Measurements from ENCODE around the gene DESI1. TPM values are rescaled to one million over a fixed set of nuclear protein-coding genes. Genes with fewer than 3 reads are reported as not detected.
"Not testable (repeated sequence)": the region's sequence is repeated elsewhere in the genome, so short reads cannot be mapped to it uniquely, and the experiment has no call there.

Gene DESI1
- total and polyA plus RNA-seq, 4 experiments from 2014 or later: 9.5 to 28.7 (median 19.9) TPM

- Histone ChIP-seq H3K4me1 (ENCODE audit: insufficient read depth, low read length) (no peaks in the 10 kb centered on the region), H3K4me3 (ENCODE audit: low read length in 2 of 2) (no peak overlapping the region), H3K9me3 (ENCODE audit: control insufficient read depth in 1 of 2, low read length in 2 of 2) (no peaks in the 10 kb centered on the region), H3K27ac (ENCODE audit: low read depth, low read length) (no peak overlapping the region), H3K36me3 (ENCODE audit: insufficient read depth, low read length) (peaks cover 3% of the 10 kb centered on the region), H3K27me3 (ENCODE audit: insufficient read depth, low read length) (no peaks in the 10 kb centered on the region)
- Mint-ChIP-seq H3K4me1 (peaks cover 0 to 1% (median 0%) of the 10 kb centered on the region in 4 donors), H3K9me3 (no peaks in the 10 kb centered on the region), H3K36me3 (peaks cover 0 to 3% of the 10 kb centered on the region in 2 donors), H3K4me3 (no peak overlapping the region), H3K27me3 (no peaks in the 10 kb centered on the region), H3K27ac (no peak overlapping the region)
- ChIA-PET CTCF (ENCODE audit: partially characterized antibody) (no interaction called here), POLR2A (ENCODE audit: partially characterized antibody) (no interaction called here)
- DNase-seq: no peak
- intact Hi-C loops (cut with micrococcal nuclease): loop anchor here (5.0 kb wide), 1 partner anchor 193 kb away; no protein-coding TSS in a partner anchor
These were observed 25.1 kb downstream of the DESI1 start for GRCh38 chr22:41595703-41596102.

- H3K9me3 ChIP-seq (ENCODE audit: control insufficient read depth in 1 of 2, low read length in 2 of 2); H3K4me3 ChIP-seq (ENCODE audit: low read length in 2 of 2); H3K36me3 ChIP-seq (ENCODE audit: insufficient read depth, low read length); DNase-seq; H3K27me3 Mint-ChIP-seq; CTCF ChIA-PET (ENCODE audit: partially characterized antibody); H3K4me1 ChIP-seq (ENCODE audit: insufficient read depth, low read length); H3K9me3 Mint-ChIP-seq; H3K27ac ChIP-seq (ENCODE audit: low read depth, low read length); POLR2A ChIA-PET (ENCODE audit: partially characterized antibody); H3K36me3 Mint-ChIP-seq; H3K27ac Mint-ChIP-seq; H3K27me3 ChIP-seq (ENCODE audit: insufficient read depth, low read length); H3K4me3 Mint-ChIP-seq; intact Hi-C loops (cut with micrococcal nuclease): not testable (repeated sequence)
- H3K4me1 Mint-ChIP-seq: peaks cover 5 to 19% (median 12%) of the 10 kb centered on the region in 4 donors
These were observed 27.4 kb downstream of the DESI1 start for GRCh38 chr22:41593336-41593960.

- DNase-seq: peak; percentile 100
- Mint-ChIP-seq H3K9me3 (no peaks in the 10 kb centered on the region), H3K4me1 (peaks cover 5 to 27% (median 17%) of the 10 kb centered on the region in 4 donors), H3K27me3 (no peaks in the 10 kb centered on the region), H3K27ac (peak within 1 kb of the TSS; percentile 38 to 94 (median 90)), H3K36me3 (peaks cover 0 to 13% of the 10 kb centered on the region in 2 donors), H3K4me3 (peak within 1 kb of the TSS; percentile 92 to 97 (median 94))
- H3K27ac ChIP-seq (ENCODE audit: low read depth, low read length): peak within 1 kb of the TSS; percentile 60
- peak within 1 kb of the TSS; percentile 84 to 89 for H3K4me3 ChIP-seq (ENCODE audit: low read length in 2 of 2)
- H3K9me3 ChIP-seq (ENCODE audit: control insufficient read depth in 1 of 2, low read length in 2 of 2): no peaks in the 10 kb centered on the region
- H3K36me3 ChIP-seq (ENCODE audit: insufficient read depth, low read length): peaks cover under 1% of the 10 kb centered on the region
- ChIA-PET CTCF (ENCODE audit: partially characterized antibody) (interaction anchor here (0.6 to 2.1 kb wide), 8 partner anchors 8 to 351 kb away, joined by 3 to 9 read pairs (median 4); partner anchors contain the start of genes DESI1, TEF and XRCC6), POLR2A (ENCODE audit: partially characterized antibody) (interaction anchor here (0.9 to 4.8 kb wide), 20 partner anchors 9 to 638 kb away, joined by 3 to 74 read pairs (median 8); partner anchors contain the start of genes ACO2, CCDC134, DESI1 and PHF5A)
- intact Hi-C loops (cut with micrococcal nuclease): loop anchor here (1.0 to 10.0 kb wide), 5 partner anchors 32 to 208 kb away; partner anchors contain the start of genes DESI1, PHF5A, POLR3H and TEF
- peaks cover 10% of the 10 kb centered on the region for H3K4me1 ChIP-seq (ENCODE audit: insufficient read depth, low read length)
- no peaks in the 10 kb centered on the region for H3K27me3 ChIP-seq (ENCODE audit: insufficient read depth, low read length)
These were observed 31.2 kb downstream of the DESI1 start, which contains the start of gene PMM1 for GRCh38 chr22:41589391-41590241. Gene PMM1 (minus strand): TSS chr22:41589840. CDS start chr22:41589805, 35 bp downstream.

- peaks cover 16% of the 10 kb centered on the region for H3K36me3 ChIP-seq (ENCODE audit: insufficient read depth, low read length)
- no peak overlapping the region for H3K27ac ChIP-seq (ENCODE audit: low read depth, low read length)
- ChIA-PET CTCF (ENCODE audit: partially characterized antibody) (interaction anchor here (1.1 kb wide), 1 partner anchor 34 kb away, joined by 3 read pairs; no protein-coding TSS in a partner anchor), POLR2A (ENCODE audit: partially characterized antibody) (no interaction called here)
- H3K4me1 ChIP-seq (ENCODE audit: insufficient read depth, low read length): peaks cover 10% of the 10 kb centered on the region
- peaks cover 8 to 32% of the 10 kb centered on the region in 2 donors for H3K36me3 Mint-ChIP-seq
- no peaks in the 10 kb centered on the region for H3K27me3 Mint-ChIP-seq
- intact Hi-C loops (cut with micrococcal nuclease): loop anchor here (10.0 kb wide), 1 partner anchor 143 kb away; the partner anchor contains the start of gene TOB2
- DNase-seq: no peak
- no peaks in the 10 kb centered on the region for H3K9me3 Mint-ChIP-seq
- H3K4me3 ChIP-seq (ENCODE audit: low read length in 2 of 2): no peak overlapping the region
- no peak overlapping the region for H3K27ac Mint-ChIP-seq
- peak overlapping the region in 3 of 8 donors; percentile 1 to 60 (median 43) for H3K4me3 Mint-ChIP-seq
- H3K9me3 ChIP-seq (ENCODE audit: control insufficient read depth in 1 of 2, low read length in 2 of 2): no peaks in the 10 kb centered on the region
- H3K27me3 ChIP-seq (ENCODE audit: insufficient read depth, low read length): no peaks in the 10 kb centered on the region
- H3K4me1 Mint-ChIP-seq: peaks cover 7 to 30% (median 18%) of the 10 kb centered on the region in 4 donors
These were observed 33.5 kb downstream of the DESI1 start for GRCh38 chr22:41587347-41587723.

GRCh38 chr22:41585898-41586297, 34.9 kb downstream of the DESI1 start:
- intact Hi-C loops (cut with micrococcal nuclease): loop anchor here (10.0 kb wide), 1 partner anchor 141 kb away; the partner anchor contains the start of gene TOB2
- Histone ChIP-seq H3K4me3 (ENCODE audit: low read length in 2 of 2) (no peak overlapping the region), H3K27me3 (ENCODE audit: insufficient read depth, low read length) (no peaks in the 10 kb centered on the region), H3K27ac (ENCODE audit: low read depth, low read length) (no peak overlapping the region), H3K4me1 (ENCODE audit: insufficient read depth, low read length) (peaks cover 10% of the 10 kb centered on the region), H3K9me3 (ENCODE audit: control insufficient read depth in 1 of 2, low read length in 2 of 2) (no peaks in the 10 kb centered on the region), H3K36me3 (ENCODE audit: insufficient read depth, low read length) (peaks cover 19% of the 10 kb centered on the region)
- no peak for DNase-seq
- Mint-ChIP-seq H3K4me1 (peaks cover 7 to 31% (median 18%) of the 10 kb centered on the region in 4 donors), H3K9me3 (no peaks in the 10 kb centered on the region), H3K36me3 (peaks cover 9 to 35% of the 10 kb centered on the region in 2 donors), H3K4me3 (no peak overlapping the region), H3K27me3 (no peaks in the 10 kb centered on the region), H3K27ac (peak overlapping the region in 2 of 7 donors; percentile 18 to 19)
- CTCF ChIA-PET (ENCODE audit: partially characterized antibody): no interaction called here
- POLR2A ChIA-PET (ENCODE audit: partially characterized antibody): no interaction called here

GRCh38 chr22:41584881-41585280, 36.0 kb downstream of the DESI1 start:
- H3K4me1 ChIP-seq (ENCODE audit: insufficient read depth, low read length): peaks cover 10% of the 10 kb centered on the region
- Mint-ChIP-seq H3K27ac (no peak overlapping the region), H3K4me1 (peaks cover 7 to 27% (median 15%) of the 10 kb centered on the region in 4 donors), H3K4me3 (no peak overlapping the region), H3K36me3 (peaks cover 9 to 40% of the 10 kb centered on the region in 2 donors), H3K27me3 (no peaks in the 10 kb centered on the region), H3K9me3 (no peaks in the 10 kb centered on the region)
- peaks cover 19% of the 10 kb centered on the region for H3K36me3 ChIP-seq (ENCODE audit: insufficient read depth, low read length)
- ChIA-PET CTCF (ENCODE audit: partially characterized antibody) (no interaction called here), POLR2A (ENCODE audit: partially characterized antibody) (no interaction called here)
- DNase-seq: no peak
- H3K27me3 ChIP-seq (ENCODE audit: insufficient read depth, low read length): no peaks in the 10 kb centered on the region
- H3K9me3 ChIP-seq (ENCODE audit: control insufficient read depth in 1 of 2, low read length in 2 of 2): no peaks in the 10 kb centered on the region
- intact Hi-C loops (cut with micrococcal nuclease): loop anchor here (10.0 kb wide), 1 partner anchor 140 kb away; the partner anchor contains the start of gene TOB2
- no peak overlapping the region for H3K4me3 ChIP-seq (ENCODE audit: low read length in 2 of 2)
- H3K27ac ChIP-seq (ENCODE audit: low read depth, low read length): no peak overlapping the region

Measured in CD4-positive, alpha-beta memory T cell (primary cell).